Glomerular visceral epithelial cell (primary cell): ENCODE results near the gene PRRX2.
A peak's percentile ranks its signal among the peaks of the same experiment; 100 is the strongest.

Experiments
- DNase-seq: peaks from one replicate; pipeline ENCODE4 v3.0.0-alpha.2; 2016; ENCODE audit errors: extremely low spot score

Gene PRRX2

GRCh38 chr9:129665389-129665775 lies at the start of gene PRRX2:
TSS of gene PRRX2 (plus strand) at chr9:129665647. CDS start at chr9:129665868, 221 bp downstream.
- DNase-seq, result no peak

GRCh38 chr9:129617167-129617566 lies 48.3 kb upstream of the PRRX2 start:
- DNase-seq, result peak; percentile 67

GRCh38 chr9:129619787-129620668 lies 45.4 kb upstream of the PRRX2 start:
- peak; percentile 45 for DNase-seq

- no peak for DNase-seq
These were observed 44.7 kb upstream of the PRRX2 start, which contains the start of gene C9orf50 for GRCh38 chr9:129620669-129621295. TSS of gene C9orf50 (minus strand) at chr9:129621101. CDS start at chr9:129620574, 527 bp downstream.

- no peak for DNase-seq
These were observed 42.1 kb upstream of the PRRX2 start for GRCh38 chr9:129623331-129623730.

- DNase-seq, result peak; percentile 58
These were observed 41.2 kb upstream of the PRRX2 start for GRCh38 chr9:129624168-129624759.

- no peak for DNase-seq
These were observed 40.5 kb upstream of the PRRX2 start for GRCh38 chr9:129624947-129625346.

GRCh38 chr9:129626079-129626624 lies 39.3 kb upstream of the PRRX2 start, which contains the start of gene NTMT1:
TSS of gene NTMT1 (plus strand) at chr9:129626163. CDS start at chr9:129632704, 6,541 bp downstream.
- DNase-seq, result peak; percentile 84

GRCh38 chr9:129626625-129627284 lies 38.7 kb upstream of the PRRX2 start:
- DNase-seq, result peak; percentile 70

- no peak for DNase-seq
These were observed 37.6 kb upstream of the PRRX2 start for GRCh38 chr9:129627556-129628440.

GRCh38 chr9:129628709-129629108 lies 36.7 kb upstream of the PRRX2 start:
- no peak for DNase-seq

- no peak for DNase-seq
These were observed 36.1 kb upstream of the PRRX2 start for GRCh38 chr9:129629251-129629820.

- DNase-seq, result no peak
These were observed 34.3 kb upstream of the PRRX2 start for GRCh38 chr9:129630967-129631673.

GRCh38 chr9:129631674-129632129 lies 33.7 kb upstream of the PRRX2 start:
- DNase-seq, result no peak

GRCh38 chr9:129632460-129632859 lies 33.0 kb upstream of the PRRX2 start:
- peak; percentile 47 for DNase-seq

GRCh38 chr9:129633207-129633606 lies 32.2 kb upstream of the PRRX2 start:
- DNase-seq, result no peak

- DNase-seq, result no peak
These were observed 31.6 kb upstream of the PRRX2 start for GRCh38 chr9:129633848-129634247.

- DNase-seq, result no peak
These were observed 30.1 kb upstream of the PRRX2 start for GRCh38 chr9:129635099-129636065.
